NT2/D1 (cell line): Measurements from ENCODE around the gene CAMK1D.

Experiments
- SUZ12 ChIP-seq: IDR thresholded peaks from 2 replicates; pipeline ENCODE4 v1.6.1; 2011; ENCODE audit not compliant: insufficient read length, insufficient read depth; ENCODE audit errors: extremely low read depth
- YY1 ChIP-seq: IDR thresholded peaks from 2 replicates; pipeline ENCODE4 v1.6.1; 2011; ENCODE audit not compliant: insufficient read length, insufficient read depth
- ZNF274 ChIP-seq: IDR thresholded peaks from 2 replicates; pipeline ENCODE4 v1.6.1; 2011; ENCODE audit warnings: mild to moderate bottlenecking, low read depth, low read length

GRCh38 chr10:12628964-12629766, 279.8 kb downstream of the CAMK1D start:
- TF ChIP-seq YY1, result no peak
- TF ChIP-seq ZNF274, result no peak
- TF ChIP-seq SUZ12, result no peak
